ENCODE data around the gene MAML2.
"Not testable (repeated sequence)": the region's sequence is repeated elsewhere in the genome, so short reads cannot be mapped to it uniquely, and the experiment has no call there.

The MAML2 gene

GRCh38 chr11:96204366-96204659, 138.7 kb downstream of the MAML2 start:
- no peak for DNase-seq

DNA sequence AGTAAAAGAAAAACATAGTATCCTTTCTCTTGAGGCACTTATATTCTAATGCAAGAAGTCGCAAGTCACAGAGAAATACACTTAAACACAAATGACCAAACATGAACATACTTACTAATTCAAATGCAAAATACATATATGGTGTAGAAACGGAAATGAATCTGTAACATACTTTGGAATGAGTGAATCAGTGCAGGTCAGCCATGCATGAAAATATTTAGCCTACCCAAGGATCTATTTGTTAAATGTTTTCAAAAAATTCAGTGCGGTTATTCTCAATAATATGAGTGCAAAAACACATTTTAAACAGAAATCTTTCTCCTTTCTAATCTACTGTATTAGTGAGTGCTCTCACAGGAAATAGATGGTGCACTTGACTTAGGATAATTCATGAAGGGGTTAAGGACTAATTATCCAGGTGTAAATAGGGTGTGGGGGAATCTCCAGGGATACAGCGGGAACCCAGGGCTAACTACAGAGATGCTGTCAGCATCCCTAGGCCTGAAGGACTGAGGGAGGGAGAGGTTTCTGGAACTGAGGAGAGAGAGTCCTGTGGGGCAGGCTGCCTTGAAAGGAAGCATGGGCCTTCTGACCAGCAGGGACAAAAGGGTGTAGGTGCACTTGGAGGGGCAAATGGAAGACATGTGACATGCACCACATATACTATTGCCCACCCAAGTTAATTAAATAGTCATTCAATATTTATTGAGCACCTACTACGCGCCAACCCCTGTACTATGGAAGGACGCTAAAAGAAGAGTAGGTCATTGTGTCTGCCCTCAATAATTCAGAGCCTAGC, 139.2 kb downstream of the MAML2 start:
- no peak for DNase-seq

DNA sequence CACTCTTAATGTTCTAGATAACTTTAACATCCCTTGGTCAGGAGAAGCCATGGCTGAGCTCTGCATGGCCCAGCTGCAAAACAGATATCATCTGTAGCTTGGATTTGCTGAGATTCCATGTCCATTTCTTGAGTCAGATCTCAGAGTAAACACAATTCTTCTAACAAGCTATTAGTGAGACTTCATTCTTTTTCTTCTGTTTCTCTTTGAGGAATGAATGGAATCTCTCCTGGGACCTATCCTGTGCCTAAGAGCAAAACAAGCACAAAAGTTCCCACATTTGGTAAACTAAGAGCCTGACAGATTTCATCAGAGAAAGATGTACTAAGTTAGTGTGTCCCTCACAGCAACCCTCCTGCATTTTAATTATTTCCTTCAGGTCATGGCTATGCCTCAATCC, 142.8 kb downstream of the MAML2 start:
- DNase-seq, result no peak

DNA sequence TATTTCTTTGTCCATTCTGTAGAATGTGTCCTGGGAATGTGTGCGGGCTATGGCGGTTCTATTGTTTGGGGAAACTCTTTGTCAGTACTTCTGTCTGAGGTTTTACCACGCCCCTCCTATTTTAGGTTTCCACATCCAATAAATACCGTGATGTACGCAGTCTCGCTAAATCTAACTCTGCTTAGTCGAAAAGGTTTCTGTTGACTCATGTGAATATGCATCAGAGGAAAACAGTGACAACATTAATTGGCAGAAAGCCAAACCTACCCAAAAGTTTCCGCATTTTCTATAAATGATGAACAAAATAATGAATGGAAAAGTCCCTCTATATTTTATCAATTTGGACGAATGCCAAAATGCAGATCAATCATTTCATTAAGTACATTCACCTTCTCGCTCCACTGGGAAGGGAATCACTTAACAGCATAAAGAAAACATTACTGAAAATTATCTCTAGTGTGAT, 143.4 kb downstream of the MAML2 start:
- no peak for DNase-seq

DNA sequence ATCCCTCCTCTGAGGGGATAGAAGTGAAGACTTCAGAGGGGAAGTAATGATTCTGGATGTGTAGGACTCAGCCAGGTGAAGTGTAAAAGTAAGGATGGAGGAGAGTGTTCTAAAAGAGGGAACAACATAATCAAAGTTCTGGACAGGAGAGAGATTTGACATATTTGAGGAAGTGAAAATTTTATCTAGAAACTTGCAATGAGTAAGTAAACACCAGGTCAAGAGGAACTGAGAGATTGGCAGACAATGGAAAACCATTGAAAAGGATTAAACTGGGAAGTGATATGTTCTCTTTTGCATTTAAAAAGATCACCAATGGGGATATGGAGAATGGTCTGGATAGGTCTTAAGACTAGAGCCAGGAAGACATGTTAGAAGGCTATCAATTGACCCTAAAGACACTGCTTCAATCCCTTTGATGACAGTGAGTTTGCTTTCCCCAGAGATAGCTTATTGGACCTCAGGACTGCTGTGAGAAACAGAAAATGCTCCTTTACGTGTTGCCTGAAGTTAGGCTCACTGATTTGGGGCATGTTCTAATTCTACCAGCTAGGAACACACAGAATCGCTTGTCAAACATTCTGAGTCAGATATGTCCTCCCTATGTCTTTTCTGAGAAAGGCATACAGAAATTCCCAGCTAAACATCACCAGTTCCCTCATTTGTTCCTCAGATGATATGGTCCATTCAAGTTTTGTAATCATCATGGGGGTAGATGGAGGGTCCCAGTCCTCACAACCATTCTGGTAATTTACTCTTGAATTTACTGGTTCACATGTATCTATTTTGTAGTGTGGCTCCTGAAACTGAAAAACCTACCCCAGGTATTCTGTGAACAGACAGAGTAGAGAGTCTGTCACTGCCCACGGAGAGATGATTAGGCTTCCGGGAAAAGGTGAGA, 144.9 kb downstream of the MAML2 start:
- no peak for DNase-seq

GRCh38 chr11:96197103-96197502, 145.9 kb downstream of the MAML2 start:
- DNase-seq, result no peak

- no peak for DNase-seq
These were observed 146.8 kb downstream of the MAML2 start for GRCh38 chr11:96196181-96196662.

GRCh38 chr11:96195671-96196070, 147.3 kb downstream of the MAML2 start:
- no peak for DNase-seq

DNA sequence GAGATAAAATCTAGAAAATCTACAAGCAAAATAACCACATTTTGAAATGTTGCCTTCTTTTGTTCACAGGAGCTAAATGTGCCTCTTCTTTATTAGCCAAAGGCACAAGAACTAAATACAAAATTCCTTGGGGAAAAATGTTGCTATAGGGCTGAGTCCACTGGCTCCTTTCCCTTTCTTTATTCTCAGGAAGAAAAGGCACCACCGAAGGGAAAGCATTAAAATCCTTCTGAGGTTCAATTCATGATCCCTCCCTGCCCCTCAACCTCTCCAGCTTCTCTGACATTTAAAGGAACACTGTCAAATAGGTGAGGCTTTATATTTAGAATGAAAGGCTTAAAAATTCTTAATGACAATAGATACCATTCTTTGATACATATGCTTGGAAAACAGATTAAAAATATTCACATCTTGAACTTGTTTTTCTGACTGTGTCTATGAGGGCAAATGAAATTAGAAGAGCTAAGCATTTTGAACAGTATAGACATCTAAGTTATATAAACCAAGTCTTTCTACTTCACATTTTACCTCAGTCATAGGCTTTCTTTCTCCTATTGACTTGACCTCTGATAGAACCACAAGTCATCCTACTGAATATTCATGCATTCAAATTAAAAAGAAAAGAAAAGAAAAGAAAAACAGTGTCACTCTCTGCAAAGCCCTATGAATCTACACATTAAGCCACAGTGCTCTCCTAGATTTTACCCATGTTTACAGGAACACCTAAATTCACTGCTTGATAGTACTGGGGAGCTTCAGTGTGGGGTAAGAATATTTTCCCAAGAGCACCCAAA, 148.2 kb downstream of the MAML2 start:
- DNase-seq, result no peak

GRCh38 chr11:96193745-96194443, 149.1 kb downstream of the MAML2 start:
- no peak for DNase-seq

DNA sequence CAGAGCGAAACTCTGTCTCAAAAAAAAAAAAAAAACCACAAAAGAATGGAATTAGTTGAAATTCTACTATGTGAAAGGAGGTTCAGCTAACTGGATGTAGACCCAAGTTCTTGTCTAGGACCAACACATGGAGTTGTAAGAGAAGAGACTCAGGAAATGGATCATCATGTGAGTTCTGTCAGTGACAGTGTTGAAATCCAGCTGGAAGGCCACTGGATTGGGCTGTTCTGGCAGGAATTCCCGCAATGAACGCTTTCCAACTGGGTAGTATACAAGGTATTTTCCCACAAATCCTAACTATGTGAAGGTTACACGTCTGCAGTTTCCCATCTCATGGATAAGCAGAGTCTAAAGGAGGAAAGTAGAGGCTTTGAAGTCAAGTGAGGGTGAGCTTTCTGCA, 151.2 kb downstream of the MAML2 start:
- DNase-seq, result no peak

- DNase-seq, result no peak
These were observed 153.6 kb downstream of the MAML2 start for GRCh38 chr11:96189351-96189750.

GRCh38 chr11:96188243-96189006, 154.6 kb downstream of the MAML2 start:
- no peak for DNase-seq

DNA sequence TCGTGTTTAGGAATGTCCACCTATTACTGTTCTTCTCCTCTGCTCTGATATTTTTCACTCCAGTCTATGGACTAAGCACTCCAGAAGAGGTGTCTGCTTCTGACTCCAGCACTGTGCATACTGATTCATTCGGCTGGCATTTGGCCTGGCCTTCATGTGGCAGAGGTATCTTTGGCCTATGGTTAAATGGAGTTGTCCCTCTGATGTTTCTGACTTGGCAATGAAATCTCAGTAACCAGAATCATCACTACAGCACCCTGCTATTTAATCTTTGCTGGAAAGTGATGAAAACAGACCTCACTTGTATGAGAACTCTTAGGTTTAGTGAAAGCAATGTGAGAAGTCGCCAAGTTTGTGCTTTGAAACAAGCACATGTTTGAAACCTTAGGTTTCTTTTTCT, 155.2 kb downstream of the MAML2 start:
- no peak for DNase-seq

DNA sequence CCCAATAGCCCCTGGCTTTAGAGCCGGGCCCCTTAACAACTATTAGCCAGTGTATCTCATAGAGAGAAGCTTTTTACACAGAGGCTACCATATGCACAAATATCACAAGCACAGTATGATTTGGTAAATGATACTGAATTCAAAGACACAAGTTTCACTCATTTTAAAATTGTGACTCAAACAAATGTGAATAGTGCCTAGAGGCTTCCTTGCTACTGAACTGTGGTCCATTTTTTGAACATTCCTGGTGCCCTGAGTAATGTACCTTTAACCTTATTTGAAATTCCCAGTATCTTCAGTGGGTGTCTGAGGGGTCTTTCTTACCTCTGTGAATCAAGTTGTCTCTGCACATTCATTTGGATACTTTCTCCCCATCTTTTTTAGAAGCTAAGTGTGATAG, 156.2 kb downstream of the MAML2 start:
- no peak for DNase-seq

DNA sequence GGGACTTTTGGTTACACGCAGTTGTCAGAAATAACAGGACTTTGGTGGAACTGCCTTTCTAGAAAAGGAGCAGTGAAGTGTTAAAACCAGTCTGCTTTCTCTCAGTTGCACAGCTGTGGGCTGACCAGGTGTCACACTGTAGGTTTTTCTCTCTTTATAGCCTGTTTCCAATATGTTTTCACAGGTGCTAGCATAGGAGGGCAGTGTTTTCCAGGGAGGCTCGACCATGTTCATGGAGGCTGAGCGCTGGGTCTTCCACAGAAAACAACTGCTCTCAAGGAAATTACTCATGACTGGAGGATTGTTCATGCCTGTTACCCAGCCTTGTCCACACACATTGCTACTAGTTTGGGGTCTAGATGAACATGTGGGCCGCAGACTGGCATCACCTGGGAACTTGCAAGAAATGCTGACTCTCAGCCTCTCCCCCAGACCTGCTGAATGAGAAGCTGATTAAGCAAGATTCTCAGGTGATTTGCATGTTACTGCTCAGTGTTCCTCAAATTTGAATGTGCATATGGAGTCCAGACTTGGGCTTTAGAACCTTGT, 157.7 kb downstream of the MAML2 start:
- DNase-seq, result no peak

GRCh38 chr11:96180937-96181336, 162.1 kb downstream of the MAML2 start:
- not testable (repeated sequence) for DNase-seq

GRCh38 chr11:96180341-96180740, 162.7 kb downstream of the MAML2 start:
- no peak for DNase-seq

GRCh38 chr11:96179905-96180304, 163.1 kb downstream of the MAML2 start:
- no peak for DNase-seq

DNA sequence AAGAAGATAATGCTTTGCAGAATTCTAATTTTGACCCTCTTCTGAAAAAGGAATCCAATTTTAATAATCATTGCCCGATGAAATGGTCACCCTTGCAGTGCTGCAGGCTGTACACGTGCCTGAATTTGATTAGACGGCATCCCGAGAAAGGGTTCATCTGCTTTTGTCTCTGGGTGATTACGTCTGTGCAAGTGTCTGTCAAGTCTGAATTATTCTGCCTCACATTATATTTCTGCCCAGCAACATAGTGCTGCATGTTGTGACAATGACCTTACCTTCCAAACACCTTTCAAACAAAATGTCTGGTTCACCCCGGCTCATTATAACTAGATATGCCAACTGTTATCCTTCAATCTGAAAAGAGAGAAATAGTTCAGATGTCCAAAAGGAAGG, 164.1 kb downstream of the MAML2 start:
- DNase-seq, result no peak
